AG04450 (cell line): ENCODE measurements around the gene SNX9. TPM values are rescaled to one million over a fixed set of nuclear protein-coding genes. Genes with fewer than 3 reads are reported as not detected.

Source experiments
- CTCF ChIA-PET: fragments of 300-600, 350-600 bp; formaldehyde crosslinking; extraction: SDS; loops from one replicate; lab custom pipeline; 2022; ENCODE audit warnings: antibody characterized with exemption, inconsistent platforms; lab: Charles Lee
- POLR2A ChIA-PET: fragments of 350-600 bp; formaldehyde crosslinking; extraction: SDS; loops from one replicate; lab custom pipeline; 2021; ENCODE audit warnings: antibody characterized with exemption, inconsistent platforms; lab: Yijun Ruan, JAX
- DNase-seq: peaks from one replicate; pipeline ENCODE4 v3.0.0-alpha.2; 2011; ENCODE audit warnings: low read depth, low spot score
- H3K27ac ChIP-seq: one replicate; pipeline ENCODE4 v1.5.1; 2012; ENCODE audit warnings: low read depth, low read length, control low read depth
- H3K27me3 ChIP-seq: one replicate; pipeline ENCODE4 v1.6.0; 2012; ENCODE audit warnings: low read length; ENCODE audit not compliant: control insufficient read depth, insufficient read depth
- H3K4me3 ChIP-seq: 2 replicates; pipeline ENCODE4 v1.5.1; 2011; ENCODE audit warnings: mild to moderate bottlenecking, low read depth, low read length, control low read depth
- H3K9me3 ChIP-seq: 2 replicates; pipeline ENCODE4 v1.5.1; 2012; ENCODE audit warnings: low read length; ENCODE audit not compliant: control insufficient read depth, insufficient read depth
- CTCF ChIP-seq: IDR thresholded peaks from 2 replicates; pipeline ENCODE4 v1.5.1; 2011; ENCODE audit warnings: low read depth, low read length, control low read depth, inconsistent platforms
- polyA plus RNA-seq: library from polyadenylated mRNA; depleted of rRNA; stranded (reverse); fragments of >200 nt; gene quantifications from 2 replicates; pipeline ENCODE4 v1.2.3, GENCODE V29; 2011

Gene SNX9
- polyA plus RNA-seq, 1 experiment: 58.7 TPM

- ChIA-PET POLR2A (interaction anchor here (1.0 to 1.2 kb wide), 2 partner anchors 12 to 37 kb away, joined by 3 to 5 read pairs; no protein-coding TSS in a partner anchor), CTCF (no interaction called here)
- peak overlapping the region; percentile 65 for H3K27ac ChIP-seq
These were observed 158.0 kb downstream of the SNX9 start for GRCh38 chr6:157981132-157981394.

GRCh38 chr6:157981395-157982101 lies 158.5 kb downstream of the SNX9 start, which contains the start of gene SYNJ2:
SYNJ2 (plus strand) TSS chr6:157981863; CDS start chr6:157981962, 99 bp downstream.
- DNase-seq: peak; percentile 63
- peak; percentile 60 for TF ChIP-seq CTCF
- ChIA-PET POLR2A (interaction anchor here (1.0 to 1.3 kb wide), 3 partner anchors 11 to 37 kb away, joined by 3 to 5 read pairs (median 3); no protein-coding TSS in a partner anchor), CTCF (interaction anchor here (0.6 to 2.3 kb wide), 4 partner anchors 74 to 91 kb away, joined by 3 to 19 read pairs (median 4); no protein-coding TSS in a partner anchor)
- no peaks in the 10 kb centered on the region for H3K27me3 ChIP-seq
- H3K27ac ChIP-seq: peak within 1 kb of the TSS; percentile 65
- peak within 1 kb of the TSS; percentile 79 for H3K4me3 ChIP-seq
- H3K9me3 ChIP-seq: no peaks in the 10 kb centered on the region; the same call in 1 of the 2 replicates

More at GRCh38 chr6:157981132-157981394, 158.0 kb downstream of the SNX9 start:
- TF ChIP-seq CTCF: no peak
- Histone ChIP-seq H3K27me3 (no peaks in the 10 kb centered on the region), H3K4me3 (peak overlapping the region; percentile 79), H3K9me3 (no peaks in the 10 kb centered on the region; the same call in 1 of the 2 replicates)
- DNase-seq: no peak

GRCh38 chr6:157982102-157982562 lies 159.1 kb downstream of the SNX9 start:
- CTCF ChIA-PET: interaction anchor here (0.6 to 2.3 kb wide), 6 partner anchors 18 to 90 kb away, joined by 3 to 19 read pairs (median 5); no protein-coding TSS in a partner anchor
- no peak overlapping the region for H3K27ac ChIP-seq
- DNase-seq: no peak

GRCh38 chr6:157982563-157983405 lies 159.7 kb downstream of the SNX9 start:
- CTCF ChIA-PET: interaction anchor here (0.9 to 2.5 kb wide), 8 partner anchors 11 to 226 kb away, joined by 3 to 19 read pairs (median 7); no protein-coding TSS in a partner anchor
- POLR2A ChIA-PET: interaction anchor here (1.0 to 1.5 kb wide), 3 partner anchors 21 to 44 kb away, joined by 3 to 4 read pairs (median 3); no protein-coding TSS in a partner anchor
- DNase-seq: no peak

More at GRCh38 chr6:157982102-157982562, 159.1 kb downstream of the SNX9 start:
- POLR2A ChIA-PET: interaction anchor here (1.0 to 1.3 kb wide), 4 partner anchors 11 to 44 kb away, joined by 3 to 5 read pairs (median 3); no protein-coding TSS in a partner anchor
- Histone ChIP-seq H3K27me3 (no peaks in the 10 kb centered on the region), H3K4me3 (peak overlapping the region; percentile 79), H3K9me3 (no peaks in the 10 kb centered on the region; the same call in 1 of the 2 replicates)
- no peak for TF ChIP-seq CTCF

More at GRCh38 chr6:157982563-157983405, 159.7 kb downstream of the SNX9 start:
- Histone ChIP-seq H3K27ac (peak overlapping the region; percentile 2), H3K4me3 (peak overlapping the region; percentile 79), H3K27me3 (no peaks in the 10 kb centered on the region), H3K9me3 (no peaks in the 10 kb centered on the region; the same call in 1 of the 2 replicates)
- TF ChIP-seq CTCF: peak; percentile 46
